HG03354 (cell line): Measurements from ENCODE around the gene HSPA5.
"Not testable (repeated sequence)": the region's sequence is repeated elsewhere in the genome, so short reads cannot be mapped to it uniquely, and the experiment has no call there.

Experiments
- ATAC-seq: cut with Tn5 transposase; IDR thresholded peaks from one replicate; pipeline ENCODE4 v1.9.1; 2021; ENCODE audit warnings: mild to moderate bottlenecking; ENCODE audit not compliant: unreplicated experiment, poor library complexity, severe bottlenecking

HSPA5 gene

GRCh38 chr9:125241000-125241862, at the start of gene HSPA5:
TSS of gene HSPA5 (minus strand) at chr9:125241343. CDS start at chr9:125241126, 217 bp downstream.
- peak; percentile 92 for ATAC-seq

GRCh38 chr9:125286935-125287433, 45.8 kb upstream of the HSPA5 start:
- ATAC-seq, result not testable (repeated sequence)

GRCh38 chr9:125284855-125285254, 43.7 kb upstream of the HSPA5 start:
- ATAC-seq, result no peak

- ATAC-seq, result no peak
Observed at GRCh38 chr9:125280945-125281344, 39.8 kb upstream of the HSPA5 start.

- ATAC-seq, result no peak
Observed at GRCh38 chr9:125277411-125277810, 36.3 kb upstream of the HSPA5 start.

GRCh38 chr9:125276771-125277170, 35.6 kb upstream of the HSPA5 start:
- no peak for ATAC-seq

GRCh38 chr9:125272697-125273096, 31.6 kb upstream of the HSPA5 start:
- no peak for ATAC-seq

- ATAC-seq, result no peak
Observed at GRCh38 chr9:125271081-125271480, 29.9 kb upstream of the HSPA5 start.

- ATAC-seq, result no peak
Observed at GRCh38 chr9:125269014-125269397, 27.9 kb upstream of the HSPA5 start.

- ATAC-seq, result no peak
Observed at GRCh38 chr9:125268394-125269013, 27.4 kb upstream of the HSPA5 start.

GRCh38 chr9:125264068-125264467, 22.9 kb upstream of the HSPA5 start:
- ATAC-seq, result not testable (repeated sequence)

- peak; percentile 13 for ATAC-seq
Observed at GRCh38 chr9:125262294-125262991, 21.3 kb upstream of the HSPA5 start.

- ATAC-seq, result peak; percentile 96
Observed at GRCh38 chr9:125261501-125262293, 20.6 kb upstream of the HSPA5 start, which contains the start of gene GAPVD1. TSS of gene GAPVD1 (plus strand) at chr9:125261826. CDS start at chr9:125298922, 37,096 bp downstream.

GRCh38 chr9:125260561-125260960, 19.4 kb upstream of the HSPA5 start:
- no peak for ATAC-seq

GRCh38 chr9:125258832-125259534, 17.8 kb upstream of the HSPA5 start:
- no peak for ATAC-seq

- ATAC-seq, result no peak
Observed at GRCh38 chr9:125258160-125258785, 17.1 kb upstream of the HSPA5 start.

- no peak for ATAC-seq
Observed at GRCh38 chr9:125255781-125256391, 14.7 kb upstream of the HSPA5 start.

GRCh38 chr9:125254231-125254630, 13.1 kb upstream of the HSPA5 start:
- no peak for ATAC-seq
